Activated CD4-positive, alpha-beta T cell treated with anti-CD3 and anti-CD28 coated beads, Interleukin-2, amount 10 ng/mL, durations not matched to agents 7 days and 5 days (primary cell): ENCODE data around the gene OBP2B. TPM values are rescaled to one million over a fixed set of nuclear protein-coding genes. Genes with fewer than 3 reads are reported as not detected.
"Not testable (repeated sequence)": the region's sequence is repeated elsewhere in the genome, so short reads cannot be mapped to it uniquely, and the experiment has no call there.

Source experiments
- CTCF ChIA-PET: fragments of 350-600 bp; sonication (Branson Sonifier 250); formaldehyde crosslinking; loops from one replicate; lab custom pipeline; 2021; ENCODE audit warnings: antibody characterized with exemption; lab: Charles Lee
- POLR2A ChIA-PET: fragments of 350-600 bp; sonication (Branson Sonifier 250); formaldehyde crosslinking; loops from one replicate; lab custom pipeline; 2021; ENCODE audit warnings: antibody characterized with exemption; lab: Charles Lee
- DNase-seq: peaks from one replicate; pipeline ENCODE4 v3.0.0-alpha.2; 2020
- H3K27ac Mint-ChIP-seq: one replicate; pipeline ENCODE4 v1.8.0; 2021; ENCODE audit warnings: mild to moderate bottlenecking, moderate library complexity, mixed read lengths
- H3K27me3 Mint-ChIP-seq: one replicate; pipeline ENCODE4 v1.8.0; 2021; ENCODE audit warnings: mixed read lengths
- H3K36me3 Mint-ChIP-seq: one replicate; pipeline ENCODE4 v1.8.0; 2021; ENCODE audit warnings: low read depth, mixed read lengths
- H3K4me1 Mint-ChIP-seq: one replicate; pipeline ENCODE4 v1.8.0; 2021; ENCODE audit warnings: mixed read lengths
- H3K4me3 Mint-ChIP-seq: one replicate; pipeline ENCODE4 v1.8.0; 2021; ENCODE audit warnings: mild to moderate bottlenecking, moderate library complexity, mixed read lengths
- H3K9me3 Mint-ChIP-seq: one replicate; pipeline ENCODE4 v1.8.0; 2021; ENCODE audit warnings: mixed read lengths
- total RNA-seq, 2 experiments: library from RNA; stranded (reverse); gene quantifications; one replicate each; pipeline ENCODE4 v1.2.3, GENCODE V29; 2021

OBP2B gene, protein sequence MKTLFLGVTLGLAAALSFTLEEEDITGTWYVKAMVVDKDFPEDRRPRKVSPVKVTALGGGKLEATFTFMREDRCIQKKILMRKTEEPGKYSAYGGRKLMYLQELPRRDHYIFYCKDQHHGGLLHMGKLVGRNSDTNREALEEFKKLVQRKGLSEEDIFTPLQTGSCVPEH
- not detected for total RNA-seq

DNA sequence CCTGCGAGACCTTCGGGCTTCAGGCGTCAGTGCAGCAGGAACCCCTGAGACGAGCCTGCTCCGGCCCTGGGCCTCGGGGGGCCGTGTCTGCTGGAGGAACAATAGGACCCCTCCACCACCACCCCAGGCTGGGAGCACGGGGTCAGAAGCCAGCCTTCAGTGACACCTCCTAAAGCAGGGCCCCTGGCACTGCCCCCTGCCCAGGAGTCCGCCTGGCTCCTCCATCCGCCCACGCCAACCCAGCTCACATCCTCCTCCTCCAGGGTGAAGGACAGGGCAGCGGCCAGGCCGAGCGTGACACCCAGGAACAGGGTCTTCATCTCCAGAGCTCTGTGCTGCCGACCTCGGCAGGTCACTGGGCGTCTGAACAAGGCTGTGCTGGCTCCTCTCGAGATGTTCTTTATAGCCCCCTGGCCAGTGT lies at the start of gene OBP2B:
Gene OBP2B, minus strand, starts transcription at position 371 of the 421 bp plus-strand sequence. Its CDS starts 51 bp downstream, at position 320.
- CTCF ChIA-PET, POLR2A ChIA-PET, DNase-seq, H3K4me3 Mint-ChIP-seq, H3K36me3 Mint-ChIP-seq, H3K9me3 Mint-ChIP-seq, H3K27ac Mint-ChIP-seq, H3K4me1 Mint-ChIP-seq: not testable (repeated sequence)
- peaks cover 10% of the 10 kb centered on the region for H3K27me3 Mint-ChIP-seq

DNA sequence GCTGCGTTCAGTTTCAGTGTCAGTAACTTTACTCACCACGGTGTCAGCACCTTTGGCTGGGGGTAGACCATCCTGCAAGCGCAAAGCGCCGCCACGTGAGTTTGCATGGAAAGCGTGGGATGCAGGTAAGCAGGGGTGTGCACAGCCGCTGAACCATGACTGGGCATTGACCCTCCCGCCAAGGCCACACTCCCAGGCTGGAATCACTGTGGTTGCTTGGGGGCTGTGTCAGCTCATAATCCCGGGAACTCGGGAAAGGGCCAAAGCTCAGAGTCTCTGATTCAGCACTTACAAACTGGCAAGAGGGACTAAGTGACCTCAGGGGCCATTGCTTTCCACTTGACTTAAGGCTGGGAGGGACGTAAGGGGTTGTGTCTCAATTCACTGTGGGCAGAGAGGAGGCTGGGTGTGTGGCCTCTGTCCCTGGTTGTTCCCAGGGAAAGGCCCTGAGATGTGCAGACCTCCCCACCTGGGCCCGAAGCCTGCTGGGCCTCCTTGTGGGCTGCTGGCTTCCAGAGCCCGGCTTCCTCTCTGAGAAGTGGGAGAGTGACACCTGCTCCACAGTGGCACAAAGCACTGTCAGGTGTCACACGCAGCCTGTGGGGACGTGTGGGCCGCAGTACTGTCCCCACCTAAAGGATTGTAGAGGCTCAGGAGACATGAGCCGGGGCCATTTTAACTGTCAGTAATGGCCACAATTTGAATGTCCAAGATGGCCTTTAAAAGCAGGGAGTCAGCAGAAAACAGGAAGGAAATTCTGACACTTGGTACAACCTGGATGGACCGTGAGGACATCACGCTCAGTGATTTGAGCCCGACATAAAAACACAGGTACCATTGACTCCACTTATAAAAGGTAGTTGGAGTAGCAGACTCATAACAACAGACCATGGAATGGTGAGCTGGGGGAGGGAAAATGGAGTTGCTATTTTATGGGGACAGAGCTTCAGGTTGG lies 49.3 kb upstream of the OBP2B start:
- ChIA-PET POLR2A (no interaction called here), CTCF (no interaction called here)
- Mint-ChIP-seq H3K9me3 (no peaks in the 10 kb centered on the region), H3K27me3 (no peaks in the 10 kb centered on the region), H3K4me1 (no peaks in the 10 kb centered on the region), H3K36me3 (no peaks in the 10 kb centered on the region), H3K4me3 (no peak overlapping the region), H3K27ac (no peak overlapping the region)
- DNase-seq, result no peak

DNA sequence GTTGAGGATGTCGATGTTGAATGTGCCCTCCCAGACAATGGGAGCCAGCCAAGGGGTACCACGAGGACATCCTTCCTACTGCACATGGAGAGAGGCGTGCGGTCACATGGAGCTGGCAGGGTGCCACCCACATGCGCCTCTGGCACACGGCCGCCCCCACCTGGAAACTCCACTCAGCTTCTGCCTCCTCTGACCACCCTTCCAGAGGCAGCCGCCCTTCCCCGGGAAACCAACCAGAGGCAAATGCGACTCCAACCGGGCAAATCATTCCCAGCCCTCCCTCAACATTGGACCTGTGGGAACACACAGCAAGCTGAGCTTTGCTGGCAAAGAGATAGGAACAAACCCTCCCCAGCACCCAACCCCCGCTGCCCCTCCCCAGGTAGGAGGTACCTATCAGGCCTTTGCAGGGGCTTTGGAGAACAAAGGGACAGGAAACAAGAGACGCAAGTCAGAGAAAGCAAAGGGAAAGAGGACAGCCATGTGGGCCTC lies 48.5 kb upstream of the OBP2B start:
- Mint-ChIP-seq H3K36me3 (no peaks in the 10 kb centered on the region), H3K4me1 (peaks cover 6% of the 10 kb centered on the region), H3K27me3 (peaks cover 5% of the 10 kb centered on the region), H3K9me3 (no peaks in the 10 kb centered on the region), H3K4me3 (no peak overlapping the region), H3K27ac (no peak overlapping the region)
- DNase-seq, result no peak
- POLR2A ChIA-PET, result no interaction called here
- CTCF ChIA-PET, result no interaction called here

DNA sequence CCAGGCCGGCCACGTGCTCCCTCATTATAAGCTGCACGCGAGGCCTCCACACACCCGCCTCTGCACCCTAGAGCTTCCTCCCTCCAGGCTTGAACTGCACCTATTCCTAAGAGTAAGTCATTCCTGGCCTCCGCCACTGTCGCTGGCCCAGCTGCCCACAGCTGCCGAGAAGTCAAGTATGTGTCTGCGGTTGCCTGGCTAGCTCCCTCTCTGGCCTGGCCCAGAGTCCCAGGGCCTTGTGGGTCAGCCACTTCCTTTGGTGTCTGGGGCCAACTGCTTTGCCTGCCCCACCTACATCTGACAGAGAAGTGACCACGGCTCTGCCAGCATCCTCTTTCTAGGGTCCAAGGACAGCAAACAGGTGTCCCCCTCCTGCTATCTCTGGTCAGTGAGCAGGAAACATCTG lies 47.6 kb upstream of the OBP2B start:
- Mint-ChIP-seq H3K4me1 (peaks cover 6% of the 10 kb centered on the region), H3K27me3 (peaks cover 5% of the 10 kb centered on the region), H3K27ac (no peak overlapping the region), H3K36me3 (no peaks in the 10 kb centered on the region), H3K9me3 (no peaks in the 10 kb centered on the region), H3K4me3 (no peak overlapping the region)
- CTCF ChIA-PET, result no interaction called here
- POLR2A ChIA-PET, result no interaction called here
- DNase-seq, result no peak

DNA sequence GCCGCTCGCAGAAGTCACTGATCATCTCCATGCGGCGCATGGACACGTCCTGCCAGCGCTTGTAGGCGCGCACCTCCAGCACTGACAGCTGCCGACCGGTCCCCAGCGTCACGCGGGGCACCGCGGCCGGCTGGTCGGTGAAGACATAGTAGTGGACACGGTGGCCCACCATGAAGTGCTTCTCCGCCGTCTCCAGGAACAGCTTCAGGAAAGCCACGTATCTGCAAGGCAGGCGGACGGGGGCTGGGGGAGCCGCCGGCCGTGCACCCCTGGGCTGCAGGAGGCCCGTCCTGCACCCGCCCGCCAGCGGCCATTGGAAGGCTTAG lies 47.0 kb upstream of the OBP2B start:
- Mint-ChIP-seq H3K4me1 (peaks cover 8% of the 10 kb centered on the region), H3K27me3 (peaks cover 5% of the 10 kb centered on the region), H3K9me3 (no peaks in the 10 kb centered on the region), H3K27ac (no peak overlapping the region), H3K4me3 (no peak overlapping the region), H3K36me3 (no peaks in the 10 kb centered on the region)
- CTCF ChIA-PET, result no interaction called here
- no peak for DNase-seq
- POLR2A ChIA-PET, result no interaction called here

DNA sequence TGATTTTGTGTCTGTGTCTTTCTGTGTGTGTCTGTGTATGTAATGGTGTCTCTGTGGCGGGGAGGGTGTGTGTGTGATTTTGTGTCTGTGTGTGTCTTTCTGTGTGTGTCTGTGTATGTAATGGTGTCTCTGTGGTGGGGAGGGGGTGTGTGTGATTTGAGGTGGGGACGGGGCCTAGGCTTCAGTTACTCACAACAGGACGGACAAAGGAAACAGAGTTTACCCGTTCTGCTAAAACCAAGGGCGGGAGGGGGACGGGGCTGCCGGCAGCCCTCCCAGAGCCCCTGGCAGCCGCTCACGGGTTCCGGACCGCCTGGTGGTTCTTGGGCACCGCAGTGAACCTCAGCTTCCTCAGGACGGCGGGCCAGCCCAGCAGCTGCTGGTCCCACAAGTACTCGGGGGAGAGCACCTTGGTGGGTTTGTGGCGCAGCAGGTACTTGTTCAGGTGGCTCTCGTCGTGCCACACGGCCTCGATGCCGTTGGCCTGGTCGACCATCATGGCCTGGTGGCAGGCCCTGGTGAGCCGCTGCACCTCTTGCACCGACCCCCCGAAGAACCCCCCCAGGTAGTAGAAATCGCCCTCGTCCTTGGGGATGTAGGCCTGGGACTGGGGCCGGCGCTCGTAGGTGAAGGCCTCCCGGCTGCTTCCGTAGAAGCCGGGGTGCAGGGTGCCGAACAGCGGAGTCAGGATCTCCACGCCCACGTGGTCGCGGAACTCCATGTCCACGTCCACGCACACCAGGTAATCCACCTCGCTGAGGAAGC lies 46.5 kb upstream of the OBP2B start:
- Mint-ChIP-seq H3K4me3 (no peak overlapping the region), H3K27me3 (peaks cover 5% of the 10 kb centered on the region), H3K4me1 (peaks cover 8% of the 10 kb centered on the region), H3K9me3 (no peaks in the 10 kb centered on the region), H3K36me3 (no peaks in the 10 kb centered on the region), H3K27ac (no peak overlapping the region)
- DNase-seq, result no peak
- ChIA-PET POLR2A (no interaction called here), CTCF (no interaction called here)

DNA sequence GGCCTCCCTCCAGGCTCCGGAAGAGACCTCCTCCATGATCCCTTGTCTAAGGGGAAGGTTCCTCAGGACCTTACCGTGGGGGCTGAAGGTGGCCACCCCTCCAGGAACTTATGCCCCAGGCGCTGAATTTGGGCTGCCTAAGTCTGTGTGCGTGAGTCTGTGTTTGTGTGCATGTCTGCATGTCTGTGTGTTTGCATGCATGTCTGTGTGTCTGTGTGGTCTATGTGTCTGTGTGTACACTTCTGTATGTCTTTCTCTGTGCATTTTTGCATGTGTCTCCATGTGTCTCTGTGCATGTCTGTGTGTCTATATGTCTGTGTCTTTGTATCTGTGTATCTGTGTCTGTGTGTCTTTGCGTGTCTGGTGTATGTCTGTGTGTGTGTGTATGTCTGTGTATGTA lies 45.4 kb upstream of the OBP2B start:
- H3K27me3 Mint-ChIP-seq, result peaks cover 10% of the 10 kb centered on the region
- POLR2A ChIA-PET, result no interaction called here
- H3K36me3 Mint-ChIP-seq, result no peaks in the 10 kb centered on the region
- no peak overlapping the region for H3K4me3 Mint-ChIP-seq
- peaks cover 8% of the 10 kb centered on the region for H3K4me1 Mint-ChIP-seq
- no peaks in the 10 kb centered on the region for H3K9me3 Mint-ChIP-seq
- CTCF ChIA-PET, result no interaction called here
- no peak for DNase-seq
- H3K27ac Mint-ChIP-seq, result no peak overlapping the region

DNA sequence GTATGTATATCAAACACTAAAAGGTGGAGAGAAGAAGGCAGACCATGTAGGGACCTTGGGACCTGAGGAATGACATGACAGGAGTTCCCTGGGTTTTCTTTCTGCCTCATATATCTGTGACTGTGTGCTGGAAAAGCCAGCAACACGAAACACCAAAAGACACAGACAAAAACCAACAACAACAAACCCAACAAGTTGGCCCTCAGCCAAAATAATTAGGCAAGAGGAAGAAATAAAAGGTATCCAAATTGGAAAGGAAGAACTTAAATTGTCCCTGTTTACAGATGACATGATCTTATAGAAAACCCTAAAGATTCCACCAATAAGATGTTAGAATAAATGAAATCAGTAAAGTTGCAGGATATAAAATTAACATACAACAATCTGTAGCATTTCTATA lies 44.2 kb upstream of the OBP2B start:
- Mint-ChIP-seq H3K9me3 (no peaks in the 10 kb centered on the region), H3K27ac (no peak overlapping the region), H3K4me1 (peaks cover 11% of the 10 kb centered on the region), H3K27me3 (peaks cover 10% of the 10 kb centered on the region), H3K4me3 (no peak overlapping the region), H3K36me3 (no peaks in the 10 kb centered on the region)
- no peak for DNase-seq
- CTCF ChIA-PET, result no interaction called here
- POLR2A ChIA-PET, result no interaction called here

DNA sequence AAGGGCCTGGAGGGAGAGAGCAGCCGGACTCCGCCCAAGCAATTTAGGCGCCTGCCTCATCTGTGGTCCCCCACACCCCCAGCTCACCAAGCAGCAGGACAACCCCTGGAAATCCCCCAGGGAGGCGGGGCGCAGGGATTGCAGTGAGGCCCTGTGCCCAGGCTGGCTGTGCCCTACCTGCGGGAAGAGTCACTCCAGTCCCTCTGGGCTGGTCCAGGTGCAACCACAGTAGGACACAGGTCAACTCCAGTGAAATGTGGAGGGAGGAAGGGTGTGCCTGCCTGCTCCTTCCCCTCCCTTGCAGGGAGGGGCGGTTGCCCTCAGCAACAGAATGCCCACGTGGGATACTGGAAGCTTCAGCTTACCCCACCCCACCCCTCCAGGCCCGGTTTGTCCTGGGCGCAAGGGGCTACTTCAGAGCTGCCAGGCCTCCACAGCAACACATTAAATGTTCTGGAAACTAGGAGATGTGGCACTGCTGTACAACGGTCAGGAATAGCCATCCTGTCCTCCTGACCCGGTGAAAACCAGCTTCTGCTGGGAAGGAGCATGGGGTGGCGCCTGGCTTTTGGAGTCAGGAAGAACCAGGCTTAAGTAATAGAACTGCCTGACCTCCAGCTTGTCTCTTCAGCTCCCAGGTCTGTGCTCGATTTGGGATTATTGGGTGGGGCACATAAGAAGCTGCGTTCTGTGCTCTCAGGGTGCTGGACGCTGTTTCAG lies 43.4 kb upstream of the OBP2B start:
- Mint-ChIP-seq H3K36me3 (no peaks in the 10 kb centered on the region), H3K4me1 (peaks cover 11% of the 10 kb centered on the region), H3K4me3 (no peak overlapping the region), H3K27ac (no peak overlapping the region), H3K27me3 (peaks cover 10% of the 10 kb centered on the region), H3K9me3 (no peaks in the 10 kb centered on the region)
- DNase-seq, result no peak
- ChIA-PET CTCF (no interaction called here), POLR2A (no interaction called here)

DNA sequence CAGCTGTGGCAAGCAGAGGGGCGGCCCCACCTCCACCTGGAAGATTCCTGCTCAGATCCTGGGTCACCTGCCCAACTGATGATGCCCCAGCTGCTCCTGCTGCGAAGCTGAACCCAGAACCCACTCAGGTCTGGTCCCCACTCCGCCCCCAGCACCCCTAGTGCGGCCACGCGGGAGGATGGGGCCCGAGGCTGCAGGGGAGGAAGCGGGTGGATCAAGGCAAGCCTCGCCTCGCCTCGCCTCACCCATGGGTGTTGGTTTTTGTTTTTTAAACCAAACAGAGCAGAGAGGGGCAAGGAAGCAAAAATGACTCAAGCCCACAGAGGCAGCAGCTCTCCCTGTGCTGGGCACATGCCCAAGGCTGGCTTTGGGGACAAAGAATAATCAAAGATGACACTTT lies 42.7 kb upstream of the OBP2B start:
- Mint-ChIP-seq H3K36me3 (no peaks in the 10 kb centered on the region), H3K27me3 (peaks cover 10% of the 10 kb centered on the region), H3K4me3 (no peak overlapping the region), H3K4me1 (peaks cover 11% of the 10 kb centered on the region), H3K27ac (no peak overlapping the region), H3K9me3 (no peaks in the 10 kb centered on the region)
- CTCF ChIA-PET, result no interaction called here
- no peak for DNase-seq
- POLR2A ChIA-PET, result no interaction called here

DNA sequence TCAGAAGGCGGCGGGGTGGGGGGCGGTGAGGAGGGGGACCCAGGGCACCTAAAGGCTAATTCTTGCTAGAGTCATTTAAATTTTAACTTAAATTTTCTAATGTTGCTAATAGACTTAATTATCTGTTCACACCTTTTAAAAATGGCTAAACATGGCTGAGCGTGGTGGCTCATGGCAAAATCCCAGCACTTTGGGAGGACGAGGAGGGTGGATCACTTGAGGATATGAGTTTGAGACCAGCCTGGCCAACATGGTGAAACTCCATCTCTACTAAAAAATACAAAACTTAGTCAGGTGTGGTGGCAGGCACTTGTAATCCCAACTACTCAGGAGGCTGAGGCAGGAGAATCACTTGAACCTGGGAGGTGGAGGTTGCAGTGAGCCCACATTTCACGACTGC lies 42.2 kb upstream of the OBP2B start:
- CTCF ChIA-PET, H3K4me3 Mint-ChIP-seq, H3K27ac Mint-ChIP-seq, H3K9me3 Mint-ChIP-seq, H3K27me3 Mint-ChIP-seq, DNase-seq, H3K36me3 Mint-ChIP-seq, POLR2A ChIA-PET: not testable (repeated sequence)
- peaks cover 11% of the 10 kb centered on the region for H3K4me1 Mint-ChIP-seq

DNA sequence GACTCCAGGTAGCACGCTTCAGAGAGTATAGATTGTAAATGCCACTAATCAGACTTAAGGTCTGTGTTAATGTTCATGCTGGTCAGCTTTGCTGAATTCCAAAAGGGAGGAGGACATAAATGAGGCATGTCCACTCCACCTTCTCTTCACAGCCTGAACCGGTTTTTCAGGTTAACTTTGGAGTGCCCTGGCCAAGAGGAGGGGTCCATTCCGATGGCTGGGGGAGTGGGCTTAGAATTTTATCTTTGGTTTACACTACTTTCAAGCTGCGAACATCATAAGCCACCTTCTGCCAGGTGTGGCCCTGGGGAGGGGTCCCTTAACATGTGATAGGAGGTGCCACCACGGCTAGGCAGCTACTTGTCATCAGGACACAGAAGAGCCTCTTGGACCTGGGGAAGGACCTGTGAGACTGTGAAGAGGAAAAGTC lies 41.7 kb upstream of the OBP2B start:
- DNase-seq, result no peak
- no peak overlapping the region for H3K4me3 Mint-ChIP-seq
- H3K9me3 Mint-ChIP-seq, result no peaks in the 10 kb centered on the region
- H3K4me1 Mint-ChIP-seq, result peaks cover 11% of the 10 kb centered on the region
- H3K27ac Mint-ChIP-seq, result no peak overlapping the region
- CTCF ChIA-PET, result no interaction called here
- peaks cover 10% of the 10 kb centered on the region for H3K27me3 Mint-ChIP-seq
- no peaks in the 10 kb centered on the region for H3K36me3 Mint-ChIP-seq
- POLR2A ChIA-PET, result no interaction called here
